Keratinocyte (primary cell): ENCODE measurements around the gene WDPCP.

Experiments used
- CTCF ChIP-seq, 3 experiments: IDR thresholded peaks in 1 of 3; conservative IDR thresholded peaks in 1 of 3; optimal IDR thresholded peaks in 1 of 3; 2 replicates in 2 of 3; 3 replicates in 1 of 3; pipeline versions ENCODE3 to v1.5.1; 2011; ENCODE audit warnings: low read length in 3 of 3, mild to moderate bottlenecking in 3 of 3, moderate library complexity in 2 of 3, control low read depth in 1 of 3, inconsistent platforms in 1 of 3; ENCODE audit not compliant: insufficient read depth in 2 of 3; ENCODE audit errors: extremely low read depth in 1 of 3
- EZH2 ChIP-seq: IDR thresholded peaks from one replicate; pipeline ENCODE4 v1.6.1; 2012; ENCODE audit warnings: inconsistent platforms, mild to moderate bottlenecking, low read length, moderate library complexity

- TF ChIP-seq CTCF (optimal IDR thresholded peaks at IDR 0.05 in 1 of 3, IDR thresholded peaks at IDR 0.05 in 1 of 3, conservative IDR thresholded peaks at IDR 0.05 in 1 of 3; ENCODE audit: extremely low read depth in 1 of 3, insufficient read depth in 2 of 3, low read length in 3 of 3) (no peak), EZH2 (no peak)
Measured at GRCh38 chr2:63186331-63186730, 401.9 kb downstream of the WDPCP start.
